Body of pancreas (tissue), 4 donors: ENCODE measurements around the gene PIAS2. TPM values are rescaled to one million over a fixed set of nuclear protein-coding genes. Genes with fewer than 3 reads are reported as not detected.

Experiments used
- ATAC-seq: fragments of 150-250 bp; one replicate; pipeline ENCODE4 v1.9.1; 2016
- DNase-seq, 4 donors: peaks; one replicate each; pipeline ENCODE4 v3.0.0-alpha.2; 2019
- H3K27ac ChIP-seq, 4 donors: fragments of 200-600 bp; sonication (generic); 1 replicate in 3 of 4; 2 replicates in 1 of 4; pipeline versions ENCODE4 v1.5.1 to v1.6.1; 2016 to 2019; ENCODE audit warnings: mild to moderate bottlenecking in 1 of 4, mixed read lengths in 1 of 4, moderate library complexity in 1 of 4
- H3K27me3 ChIP-seq, 2 donors: fragments of 200-600 bp; sonication (generic); one replicate each; pipeline ENCODE4 v1.6.0; 2016; ENCODE audit warnings: mild to moderate bottlenecking in 1 of 2
- H3K36me3 ChIP-seq, 2 donors: fragments of 200-600 bp; sonication (generic); replicated peaks in 1 of 2; 2 replicates each; pipeline ENCODE4 v1.5.1; 2016; ENCODE audit warnings: low read depth in 2 of 2; ENCODE audit not compliant: insufficient read depth in 1 of 2
- H3K4me1 ChIP-seq: fragments of 200-600 bp; sonication (generic); one replicate; pipeline ENCODE4 v1.6.0; 2016
- H3K4me3 ChIP-seq, 2 donors: fragments of 200-600 bp; sonication (generic); 1 replicate in 1 of 2; 2 replicates in 1 of 2; pipeline ENCODE4 v1.5.1; 2016 to 2019
- H3K9me3 ChIP-seq, 3 donors: fragments of 200-600 bp; sonication (generic); 1 replicate in 2 of 3; 2 replicates in 1 of 3; pipeline ENCODE4 v1.5.1; 2016
- CTCF ChIP-seq, 7 experiments: fragments of 450-650 bp in 4 of 7; fragments of 200-600 bp in 3 of 7; sonication (generic) in 3 of 7; IDR thresholded peaks; one replicate each; pipeline ENCODE4 v1.5.1; 2016 to 2019; ENCODE audit warnings: antibody characterized with exemption in 7 of 7
- POLR2A ChIP-seq, 3 donors: fragments of 450-650 bp; IDR thresholded peaks; one replicate each; pipeline ENCODE4 v1.6.1; 2016; ENCODE audit warnings: antibody characterized with exemption in 3 of 3, mild to moderate bottlenecking in 2 of 3
- WGBS, 2 donors: methylation state at CpG; one replicate each; pipeline ENCODE4 v1.1.5; 2017; 5-methylcytosine and 5-hydroxymethylcytosine counted together
- intact Hi-C: fragments of 100-400 bp; cut with DNase I; formaldehyde crosslinking; loops from one replicate; pipeline ENCODE4 v1.15.1; 2023
- total RNA-seq, 2 donors: library from RNA; depleted of rRNA; stranded (reverse); fragments of >200 nt; gene quantifications; one replicate each; pipeline ENCODE4 v1.1.0, GENCODE V29; 2016

The PIAS2 gene
- total RNA-seq, 2 donors from 2014 or later, result 12.5 to 15.6 TPM

DNA sequence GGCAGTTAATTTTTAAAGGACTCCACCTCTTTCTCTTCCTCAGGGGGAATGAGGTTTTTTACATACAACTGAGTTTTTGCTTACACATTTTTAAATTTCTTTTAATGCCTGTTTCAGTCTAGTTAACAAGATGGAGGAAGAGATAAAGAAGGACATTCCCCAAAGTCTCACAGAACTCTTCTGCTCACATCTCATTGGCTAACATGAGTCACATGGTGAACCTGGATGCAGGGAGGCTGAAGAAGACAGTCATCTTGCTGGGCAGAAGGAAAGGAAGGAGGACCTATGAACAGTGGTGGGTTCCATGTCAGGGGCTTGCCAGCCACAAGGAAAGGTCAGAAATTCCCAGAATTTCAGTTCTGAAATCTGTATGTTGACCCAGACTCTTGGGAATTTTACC lies 150.1 kb downstream of the PIAS2 start:
- DNase-seq (no peak), ATAC-seq (no peak)
- H3K4me1 ChIP-seq, result no peaks in the 10 kb centered on the region
- intact Hi-C loops, result no loop called here
- no peaks in the 10 kb centered on the region for H3K27me3 ChIP-seq
- no peak overlapping the region for H3K4me3 ChIP-seq
- H3K27ac ChIP-seq, result no peak overlapping the region
- H3K36me3 ChIP-seq, result no peaks in the 10 kb centered on the region
- no peaks in the 10 kb centered on the region for H3K9me3 ChIP-seq
- TF ChIP-seq POLR2A (IDR thresholded peaks at IDR 0.05) (no peak), CTCF (IDR thresholded peaks at IDR 0.05) (no peak)

DNA sequence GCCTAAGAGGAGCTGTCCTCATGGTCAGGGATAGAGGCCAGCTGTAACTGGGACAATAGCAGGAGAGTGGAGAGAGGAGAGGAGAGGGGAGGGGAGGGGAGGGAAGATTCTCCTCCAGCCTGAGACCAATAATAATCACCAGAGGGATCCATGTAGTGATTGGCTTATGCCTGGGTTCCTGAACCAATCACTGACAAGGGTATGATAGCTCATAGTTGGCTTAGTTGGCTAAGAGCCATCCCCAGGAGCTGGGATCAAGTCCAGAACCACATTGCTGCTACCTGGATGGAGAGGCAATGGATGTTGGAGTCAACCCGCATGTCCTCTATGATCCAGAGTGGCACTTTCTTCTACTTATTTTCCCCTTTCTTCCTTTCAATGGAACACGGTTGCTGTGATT lies 152.7 kb downstream of the PIAS2 start:
- WGBS, 2 donors, result 79 to 81% methylated on average over 2 of the region's 2 CpGs
- Histone ChIP-seq H3K4me3 (no peak overlapping the region), H3K36me3 (no peaks in the 10 kb centered on the region), H3K9me3 (no peaks in the 10 kb centered on the region), H3K27me3 (no peaks in the 10 kb centered on the region), H3K27ac (no peak overlapping the region), H3K4me1 (no peaks in the 10 kb centered on the region)
- intact Hi-C loops, result no loop called here
- ATAC-seq (no peak), DNase-seq (no peak)
- no peak for TF ChIP-seq POLR2A (IDR thresholded peaks at IDR 0.05)
- TF ChIP-seq CTCF (IDR thresholded peaks at IDR 0.05), result no peak

- 33 to 37% methylated on average over 2 of the region's 2 CpGs for WGBS, 2 donors
Observed at GRCh38 chr18:46761059-46761769, 156.1 kb downstream of the PIAS2 start.

DNA sequence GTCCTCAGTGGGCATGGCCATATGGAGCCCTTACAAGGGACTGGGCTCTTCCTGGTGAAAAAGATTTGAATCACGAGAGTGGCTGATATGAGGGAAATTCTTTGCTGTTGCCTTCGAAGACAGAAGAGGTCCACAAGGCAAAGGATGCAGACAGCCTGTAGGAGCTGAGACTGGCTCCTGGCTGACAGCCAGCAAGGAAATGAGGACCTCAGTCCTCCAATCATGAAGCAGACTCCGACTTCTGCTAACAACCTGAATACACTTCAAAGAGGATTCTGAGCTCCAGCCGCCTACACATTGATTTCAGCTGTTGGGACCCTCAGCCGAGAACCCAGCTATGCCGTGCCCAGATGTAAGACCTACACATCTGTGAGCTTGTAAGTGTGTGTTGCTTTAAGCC lies 157.4 kb downstream of the PIAS2 start:
- WGBS, 2 donors, result 56 to 71% methylated on average over 6 of the region's 6 CpGs
- intact Hi-C loops, result no loop called here
- peaks cover 0 to 7% of the 10 kb centered on the region in 2 donors for H3K27me3 ChIP-seq
- H3K9me3 ChIP-seq, result no peaks in the 10 kb centered on the region
- H3K27ac ChIP-seq, result no peak overlapping the region
- ATAC-seq (no peak), DNase-seq (no peak)
- peaks cover 23% of the 10 kb centered on the region for H3K4me1 ChIP-seq
- TF ChIP-seq CTCF (IDR thresholded peaks at IDR 0.05) (no peak), POLR2A (IDR thresholded peaks at IDR 0.05) (no peak)
- H3K4me3 ChIP-seq, result no peak overlapping the region
- H3K36me3 ChIP-seq, result no peaks in the 10 kb centered on the region

More at GRCh38 chr18:46761059-46761769, 156.1 kb downstream of the PIAS2 start:
- Histone ChIP-seq H3K4me1 (peaks cover 20% of the 10 kb centered on the region), H3K4me3 (no peak overlapping the region), H3K27ac (no peak overlapping the region), H3K9me3 (no peaks in the 10 kb centered on the region), H3K36me3 (no peaks in the 10 kb centered on the region), H3K27me3 (peaks cover 0 to 7% of the 10 kb centered on the region in 2 donors)
- ATAC-seq (no peak), DNase-seq (no peak)
- no peak for TF ChIP-seq CTCF (IDR thresholded peaks at IDR 0.05)
- no peak for TF ChIP-seq POLR2A (IDR thresholded peaks at IDR 0.05)
- intact Hi-C loops, result no loop called here
